GM18520 (cell line): Measurements from ENCODE around the gene DHRS1.

Experiments used
- ATAC-seq: cut with Tn5 transposase; IDR thresholded peaks from one replicate; pipeline ENCODE4 v1.9.1; 2021; ENCODE audit not compliant: unreplicated experiment

Gene DHRS1

DNA sequence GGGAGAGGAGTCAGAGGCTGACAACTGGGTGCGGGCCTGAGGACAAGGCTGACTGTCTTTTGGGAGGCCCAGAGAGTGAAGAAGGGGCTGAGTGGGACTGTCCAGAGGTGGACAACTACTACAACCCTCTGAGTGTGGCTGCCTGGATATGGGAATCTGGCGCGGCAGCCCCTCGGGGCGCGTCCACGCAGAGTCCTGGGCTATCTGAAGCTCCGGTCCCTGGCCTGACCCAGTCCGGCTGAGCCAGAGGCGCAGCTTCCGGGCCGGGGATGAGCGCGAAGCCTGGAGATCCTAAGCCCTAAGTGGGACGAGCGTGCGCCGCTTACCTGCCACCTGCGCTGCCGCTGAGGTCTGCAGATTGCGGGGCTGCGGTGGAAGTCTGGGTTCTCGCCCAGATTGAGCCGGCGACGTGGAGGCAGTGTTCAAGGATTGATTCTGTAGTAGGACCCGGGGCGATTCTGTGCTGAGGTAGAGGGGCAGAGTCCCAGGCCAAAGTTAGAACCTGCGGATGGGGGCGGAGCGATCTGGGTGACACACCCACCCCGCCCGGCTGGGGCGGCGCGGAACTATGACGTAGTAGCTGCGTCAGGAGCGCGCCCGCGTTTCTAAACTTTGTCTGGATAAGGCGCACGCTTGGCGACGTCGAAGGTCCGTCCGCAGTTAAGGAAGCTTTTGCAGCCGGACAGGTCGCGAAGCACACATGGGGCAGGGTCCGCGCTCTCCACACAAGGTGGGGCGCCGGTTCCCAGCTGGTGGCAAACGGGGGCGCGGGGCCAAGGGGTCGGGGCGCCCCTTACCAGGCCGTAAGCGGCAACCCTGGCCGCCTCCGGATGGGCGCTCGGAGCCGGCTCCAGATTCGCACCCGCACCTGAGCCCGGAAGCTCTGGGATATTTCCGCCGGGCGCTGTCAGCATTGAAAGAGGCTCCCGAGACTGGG lies at the start of gene DHRS1, which contains the start of gene NOP9:
DHRS1 (minus strand) TSS at position 526 of the 937 bp plus-strand sequence. CDS start 674 bp downstream, outside the sequence.
NOP9 (plus strand) TSS at position 596 of the 937 bp plus-strand sequence; CDS start at position 701, 105 bp downstream.
- peak; percentile 54 for ATAC-seq

DNA sequence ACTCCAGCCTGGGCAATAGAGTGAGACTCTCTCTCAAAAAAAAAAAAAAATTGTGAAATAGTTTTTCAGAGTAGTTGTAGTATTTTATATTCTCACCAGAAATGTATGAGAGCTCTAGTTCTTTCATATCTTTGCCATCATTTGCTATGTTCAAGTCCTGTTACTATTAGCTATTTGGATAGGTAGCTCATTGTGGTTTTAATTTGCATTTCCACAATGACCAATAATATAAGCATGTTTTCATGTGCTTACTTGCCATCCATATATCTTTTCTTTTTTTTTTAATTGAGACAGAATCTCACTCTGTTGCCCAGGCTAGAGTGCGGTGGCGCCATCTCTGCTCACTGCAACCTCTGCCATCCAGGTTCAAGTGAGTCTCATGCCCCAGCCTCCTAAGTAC lies 48.6 kb upstream of the DHRS1 start:
- ATAC-seq = no peak

DNA sequence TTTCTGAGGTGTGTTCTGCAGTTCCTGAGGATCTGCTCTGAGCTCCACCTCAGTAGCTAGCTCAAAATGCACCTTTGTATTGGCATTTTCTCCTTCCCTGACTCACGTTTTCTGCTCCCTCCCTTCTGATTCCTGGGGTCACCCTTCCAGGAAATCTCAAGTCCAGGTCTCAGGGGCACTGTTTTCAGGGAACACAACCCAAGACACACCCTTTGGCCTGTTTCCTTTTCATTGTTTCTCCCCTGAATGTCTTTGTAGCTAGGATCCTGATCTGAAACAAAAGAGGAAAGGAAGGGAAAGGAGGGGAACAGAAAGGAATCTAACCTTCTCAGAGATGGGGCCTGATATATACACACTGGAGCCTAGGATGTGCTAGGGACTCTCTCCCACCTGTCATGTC lies 47.6 kb upstream of the DHRS1 start:
- ATAC-seq = no peak

DNA sequence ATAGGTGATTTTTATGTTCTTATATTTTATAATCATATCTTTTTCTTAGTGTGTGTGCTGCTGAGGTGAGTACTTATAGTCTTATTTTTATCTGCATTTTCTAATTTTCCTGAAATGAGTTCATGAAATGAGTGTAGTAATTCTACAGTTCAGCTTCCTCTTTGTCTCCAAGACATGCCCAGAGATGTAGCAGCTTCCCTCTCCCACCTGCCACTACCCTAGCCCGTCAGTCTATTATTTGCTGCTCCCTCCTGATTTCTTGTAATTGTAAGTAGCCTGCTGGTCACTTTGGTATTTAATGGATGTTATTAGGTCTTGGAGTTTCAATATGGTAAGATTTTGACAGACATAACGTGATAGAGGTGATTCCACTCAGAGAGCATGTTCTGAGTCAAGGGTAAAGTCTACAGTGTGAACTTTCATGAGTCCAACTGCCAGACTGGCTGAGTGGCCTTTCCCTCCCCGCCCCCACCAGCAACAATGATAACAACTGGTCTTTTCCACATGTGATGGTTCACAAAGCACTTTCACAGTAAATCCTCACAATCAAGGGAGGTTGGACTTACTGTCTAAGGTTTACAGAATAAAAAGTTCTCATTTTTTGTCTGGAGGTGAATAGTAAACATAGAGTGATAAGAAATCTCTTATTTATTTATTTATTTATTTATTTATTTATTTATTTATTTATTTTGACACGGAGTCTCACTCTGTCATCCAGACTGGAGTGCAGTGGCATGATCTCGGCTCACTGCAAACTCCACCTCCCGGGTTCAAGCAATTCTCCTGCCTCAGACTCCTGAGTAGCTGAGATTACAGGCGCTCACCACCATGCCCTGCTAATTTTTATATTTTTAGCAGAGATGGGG lies 44.4 kb upstream of the DHRS1 start:
- no peak for ATAC-seq

DNA sequence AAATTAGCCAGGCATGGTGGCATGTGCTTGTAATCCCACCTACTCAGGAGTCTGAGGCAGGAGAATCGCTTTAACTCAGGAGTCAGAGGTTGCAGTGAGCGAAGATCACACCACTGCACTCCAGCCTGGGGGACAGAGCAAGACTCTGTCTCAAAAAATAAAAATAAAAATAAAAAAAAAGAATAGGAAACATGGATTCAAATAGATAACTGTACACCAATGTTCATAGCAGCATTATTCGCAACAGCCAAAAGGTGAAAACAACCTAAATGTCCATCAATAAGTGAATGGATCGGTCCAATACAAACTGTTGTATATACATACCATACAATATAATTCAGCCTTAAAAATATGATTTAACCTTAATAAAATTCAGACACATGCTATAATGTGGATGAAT lies 43.3 kb upstream of the DHRS1 start:
- no peak for ATAC-seq

DNA sequence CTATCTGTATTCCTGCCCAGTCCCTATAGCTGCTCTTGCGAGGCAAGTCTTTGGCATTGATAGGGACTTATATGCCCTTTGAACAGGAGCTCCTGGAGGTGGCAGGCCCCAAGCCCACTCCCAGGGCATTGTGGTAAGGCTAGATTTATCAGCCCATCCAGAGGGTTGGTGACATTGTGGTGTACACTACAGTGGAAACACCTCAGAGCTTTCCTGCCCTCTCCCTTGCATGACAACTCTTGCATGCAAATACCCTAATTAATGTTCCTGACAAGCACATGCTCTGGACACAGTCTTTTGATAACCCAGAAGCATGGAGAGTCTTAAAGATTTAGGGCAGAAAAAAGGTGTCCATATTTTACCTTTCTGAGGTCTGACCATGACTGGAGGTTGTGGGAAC lies 41.0 kb upstream of the DHRS1 start:
- ATAC-seq = no peak

DNA sequence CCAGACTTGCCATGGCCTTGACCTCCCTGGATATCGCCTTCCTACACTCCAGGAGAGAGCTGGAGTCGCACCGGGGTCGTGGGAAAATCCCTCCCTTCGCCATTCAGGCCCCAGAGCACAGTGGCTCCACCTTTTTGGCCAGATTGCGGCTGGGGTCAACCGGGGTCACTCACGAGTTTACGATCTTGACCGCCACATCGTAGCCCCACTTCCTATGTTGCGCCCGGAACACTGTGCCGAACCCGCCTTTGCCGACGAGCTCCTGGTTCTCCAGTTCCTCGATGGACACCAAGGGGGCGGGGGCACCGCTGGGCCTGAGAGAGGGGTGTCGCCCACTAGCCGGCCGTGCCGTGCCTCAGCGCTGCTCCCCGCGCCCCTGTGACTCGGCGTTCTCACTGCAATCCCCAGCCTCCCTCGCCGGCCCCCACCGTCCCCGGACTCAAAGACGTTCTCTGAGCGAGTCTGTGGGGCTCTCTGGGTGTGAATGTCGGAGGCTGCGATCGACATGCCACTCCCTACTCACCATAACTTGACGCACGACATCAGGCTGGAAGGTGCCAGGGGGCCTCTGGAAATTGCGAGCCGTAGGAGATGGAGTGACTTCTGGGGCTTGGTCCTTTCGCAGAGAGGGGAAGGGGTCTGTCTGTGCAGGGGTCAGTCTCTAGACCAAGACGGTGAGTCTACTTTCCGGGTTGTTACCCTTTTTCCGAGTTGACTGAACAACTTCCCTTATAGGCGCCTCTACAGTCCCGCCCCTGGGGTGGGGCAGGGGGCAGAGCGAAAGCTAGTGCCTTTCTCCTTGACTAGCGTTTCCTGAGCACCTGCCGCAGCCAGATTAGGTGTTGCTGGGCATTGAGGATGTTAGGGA lies 39.9 kb upstream of the DHRS1 start, which contains the start of gene RIPK3:
RIPK3 (minus strand) TSS at position 708 of the 868 bp plus-strand sequence; CDS start at position 543, 165 bp downstream.
- ATAC-seq = no peak

DNA sequence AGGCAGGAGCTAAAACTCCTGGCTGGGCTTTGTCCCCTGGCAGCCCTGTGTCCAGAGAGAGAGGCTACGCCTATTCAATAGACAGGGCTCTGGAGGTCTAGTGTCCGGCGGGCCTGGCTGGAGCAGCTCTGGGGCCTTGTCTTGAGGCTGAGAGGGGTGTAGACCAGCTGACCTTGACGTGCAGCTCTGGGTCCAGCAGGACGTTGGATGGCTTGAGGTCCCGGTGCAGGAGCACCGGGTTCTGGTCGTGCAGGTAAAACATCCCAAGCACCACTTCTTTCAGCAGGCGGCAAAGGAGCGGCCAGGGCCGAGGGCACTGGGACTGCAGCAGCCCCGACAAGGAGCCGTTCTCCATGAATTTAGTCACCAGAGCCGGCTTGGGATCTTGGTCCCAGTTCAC lies 39.3 kb upstream of the DHRS1 start:
- ATAC-seq = no peak

DNA sequence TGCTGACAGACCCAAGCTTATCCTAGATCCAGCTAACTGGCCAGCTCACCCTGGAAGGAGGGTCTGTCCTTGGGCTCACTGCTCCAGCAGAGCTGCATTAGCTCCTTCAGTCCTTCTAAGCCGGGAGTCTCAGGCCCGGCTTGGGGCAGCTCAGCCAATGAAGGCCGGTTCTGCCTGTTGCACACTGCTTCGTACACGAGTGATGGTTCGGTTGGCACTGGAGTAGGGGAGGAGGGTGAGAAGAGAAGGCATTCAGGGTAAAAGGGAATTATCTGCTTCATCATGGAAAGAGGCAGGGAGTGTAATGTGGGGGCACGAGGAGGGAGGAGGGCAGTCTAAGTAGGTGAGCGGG lies 38.2 kb upstream of the DHRS1 start:
- no peak for ATAC-seq

DNA sequence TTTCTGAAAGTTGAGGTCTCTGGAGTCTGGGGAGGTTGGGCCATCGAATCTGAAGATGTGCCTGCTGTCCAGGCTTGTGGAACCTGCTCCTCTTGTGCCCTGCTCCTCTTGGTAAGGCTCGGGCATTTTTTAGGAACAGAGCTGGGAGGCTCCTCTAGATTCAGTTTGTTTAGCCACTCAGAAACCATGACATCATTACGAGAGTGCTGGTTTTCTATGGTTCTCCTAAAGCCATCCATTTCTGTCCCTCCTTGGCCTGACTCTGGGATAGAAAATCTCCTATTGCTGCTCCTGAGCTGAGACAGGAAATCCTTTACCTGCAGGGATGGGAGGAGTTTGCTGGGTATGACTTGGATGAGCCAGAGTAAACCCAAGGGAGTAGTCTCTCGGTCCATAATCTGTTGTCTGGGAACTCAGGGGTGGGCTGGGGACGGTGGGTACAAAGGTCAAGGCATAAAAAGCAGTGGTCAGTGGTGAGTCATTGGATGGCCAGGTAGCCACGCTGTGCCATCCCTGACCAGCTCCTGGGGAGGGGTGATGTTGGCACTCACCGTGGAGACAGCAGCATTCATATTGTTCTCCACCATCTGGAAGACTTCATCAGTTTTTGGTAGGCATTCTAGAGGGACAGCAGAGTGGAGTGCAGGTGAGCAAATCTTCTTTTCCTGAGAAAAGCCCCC lies 37.7 kb upstream of the DHRS1 start:
- ATAC-seq = no peak

DNA sequence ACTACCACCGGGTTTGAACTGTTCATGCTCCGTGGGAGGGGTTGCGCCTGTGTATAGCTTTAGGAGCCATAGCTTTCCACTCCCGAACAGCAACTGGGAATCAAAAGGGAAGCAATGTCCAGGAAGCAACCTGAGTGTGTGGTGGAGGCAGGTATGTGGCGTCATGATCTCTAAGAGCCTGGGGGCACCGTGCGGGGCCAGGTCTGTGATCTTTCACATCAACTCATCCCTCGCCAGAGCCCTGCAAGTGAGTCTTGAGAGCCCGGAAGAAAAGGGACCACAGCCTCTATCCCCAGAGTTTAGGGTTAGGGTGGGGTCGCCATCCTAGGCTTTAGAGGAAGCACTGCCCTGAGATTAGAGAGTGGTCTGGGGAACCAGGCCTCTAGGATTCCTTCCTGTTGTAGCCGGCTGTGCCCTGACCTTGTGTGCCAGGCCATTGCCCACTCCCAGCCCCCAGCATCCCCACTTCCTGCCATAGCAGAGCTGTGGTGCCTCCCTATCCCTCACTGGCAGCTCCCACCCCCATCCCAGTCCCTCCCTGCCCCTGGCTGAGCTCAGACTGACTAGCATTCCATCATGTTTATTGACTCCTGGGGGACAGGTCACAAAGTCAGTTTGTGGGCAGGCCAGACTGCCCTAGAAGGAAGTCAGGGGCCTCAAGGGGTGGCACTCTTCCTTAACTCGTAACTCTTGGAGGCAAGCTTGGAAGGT lies 36.0 kb upstream of the DHRS1 start:
- ATAC-seq = no peak

DNA sequence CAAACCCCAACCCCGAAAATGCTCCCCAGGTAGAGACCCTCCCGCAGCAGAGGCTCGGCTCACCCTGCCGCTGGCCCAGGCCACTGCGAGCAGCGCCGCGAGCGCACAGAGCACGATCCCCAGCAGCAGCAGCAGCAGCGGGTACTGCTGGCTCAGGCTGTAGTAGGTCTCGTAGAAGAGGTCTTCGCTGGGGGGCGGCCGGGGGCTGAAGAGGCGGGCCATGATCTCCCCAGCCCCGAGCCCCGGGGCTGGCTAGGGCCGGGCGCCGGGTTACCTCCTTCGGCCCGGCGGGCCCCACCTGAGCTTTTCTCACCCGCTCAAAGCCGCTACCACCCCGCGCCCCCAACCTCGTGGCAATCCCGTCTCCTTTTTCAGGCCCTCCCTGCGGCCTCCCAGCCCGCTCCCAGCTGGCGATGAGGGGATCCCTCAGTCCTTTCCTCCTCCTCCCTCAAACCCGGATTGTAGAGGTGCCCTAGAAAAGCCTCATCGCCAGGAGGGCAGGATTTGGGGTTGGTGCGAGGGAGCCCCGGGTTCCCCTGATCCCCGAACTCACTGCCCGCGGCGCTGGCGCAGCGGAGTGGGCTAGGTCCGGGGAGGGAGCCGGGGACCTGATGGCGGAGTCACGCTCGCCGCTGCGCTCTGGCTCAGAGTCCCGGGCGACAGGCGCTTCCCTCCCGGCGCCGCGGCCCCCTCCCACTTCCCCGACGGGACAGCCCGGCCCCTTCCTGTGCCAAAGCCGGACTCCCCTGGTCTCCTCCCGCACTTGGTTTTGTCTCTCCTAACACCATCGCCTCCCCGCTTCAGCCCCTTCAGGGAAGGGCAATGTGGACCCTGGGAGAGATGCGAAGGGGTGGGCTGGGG lies 35.1 kb upstream of the DHRS1 start, which contains the start of gene ADCY4:
ADCY4 (minus strand) TSS at position 641 of the 861 bp plus-strand sequence; CDS start at position 222, 419 bp downstream.
- no peak for ATAC-seq

DNA sequence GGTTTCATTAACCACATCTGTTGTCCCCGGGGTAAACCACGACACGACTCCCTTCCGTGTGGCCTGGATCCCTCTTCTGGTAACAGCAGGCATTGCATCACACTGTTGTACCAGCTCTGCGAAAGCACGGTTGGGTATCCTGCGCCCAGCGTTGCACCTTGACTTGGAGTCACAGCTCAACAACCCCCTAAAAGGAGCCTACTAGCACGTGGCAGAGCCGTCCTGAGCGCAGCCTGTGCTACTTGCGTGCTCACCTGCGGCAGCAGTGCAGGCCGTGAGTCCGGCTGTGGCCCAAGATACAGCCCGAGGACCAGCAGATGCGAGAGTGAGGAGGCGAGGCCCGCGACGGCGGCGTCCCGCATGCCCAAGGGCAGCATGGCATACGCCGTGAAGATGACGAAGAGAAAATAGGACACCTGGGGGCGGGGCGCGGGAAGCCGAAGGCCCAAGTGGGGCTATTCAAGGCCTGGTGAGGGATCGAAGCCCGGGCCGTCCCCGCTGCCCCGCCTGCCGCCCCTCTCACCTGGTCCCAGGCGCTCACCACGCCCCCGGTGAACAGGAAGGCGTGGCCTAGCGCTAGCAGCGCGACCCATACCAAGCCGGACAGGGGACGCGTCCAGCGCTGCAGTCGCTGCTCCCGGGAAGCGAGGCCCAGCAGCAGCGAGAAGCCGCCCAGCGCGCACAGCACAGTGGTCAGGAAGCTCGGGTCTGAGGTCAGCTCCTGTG lies 32.9 kb upstream of the DHRS1 start:
- ATAC-seq = peak; percentile 61

DNA sequence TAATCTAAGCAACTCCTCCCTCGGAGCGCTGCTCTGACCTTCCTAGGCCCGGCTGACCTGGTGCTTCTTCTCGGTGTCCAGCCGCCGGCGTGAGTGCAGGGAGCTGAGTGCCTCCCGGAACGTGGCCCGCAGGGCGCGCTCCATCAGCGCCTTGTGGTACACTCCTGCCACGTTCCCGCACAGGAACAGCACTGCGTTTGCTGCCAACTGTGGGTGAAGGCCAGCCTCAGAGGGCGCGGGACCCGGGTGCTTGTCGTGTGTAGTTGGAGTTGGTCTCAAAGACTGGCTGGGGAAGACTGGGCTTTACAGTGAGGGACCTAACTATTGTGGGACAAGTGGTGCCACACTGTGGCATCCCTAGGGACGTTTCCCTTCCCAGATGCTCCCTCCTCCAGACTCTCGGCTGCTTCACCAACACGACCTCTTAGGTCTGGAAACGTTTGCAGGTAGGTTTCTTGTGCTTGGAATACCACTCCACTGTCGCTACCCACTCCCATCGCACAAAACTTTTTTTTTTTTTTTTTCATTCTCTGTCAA lies 32.2 kb upstream of the DHRS1 start:
- no peak for ATAC-seq

DNA sequence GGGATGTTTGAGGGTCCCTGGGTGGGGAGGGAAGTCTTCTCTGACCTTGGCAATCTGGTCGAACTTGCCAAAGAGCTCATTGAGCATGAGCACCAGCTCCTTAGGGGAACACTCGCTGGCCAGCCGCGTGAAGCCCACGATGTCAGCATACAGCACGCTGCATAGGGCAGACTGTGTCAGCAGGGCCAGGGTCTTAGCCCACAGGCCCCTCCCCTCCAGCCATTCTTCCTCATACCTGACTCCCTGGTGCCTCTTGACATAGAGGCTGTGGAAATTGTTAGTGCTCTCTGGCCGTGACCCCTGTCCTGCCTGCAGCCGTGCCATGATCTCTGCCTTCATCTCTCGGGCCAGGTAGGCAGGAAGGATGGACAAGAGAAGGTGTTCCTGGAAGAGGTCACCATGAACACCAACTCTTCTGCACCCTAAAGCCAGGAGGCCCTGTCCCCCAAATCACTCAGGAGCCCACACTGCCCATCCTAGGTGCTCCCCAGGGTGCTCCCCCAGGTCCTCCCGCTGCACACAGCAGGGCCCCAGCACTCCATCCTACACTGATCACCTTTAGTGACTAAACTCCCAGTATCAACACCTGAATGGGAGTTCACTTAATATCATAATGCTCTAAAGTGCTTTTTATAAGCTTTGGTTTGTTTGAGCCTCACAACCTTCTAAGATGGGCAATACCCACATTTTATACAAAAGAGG lies 31.5 kb upstream of the DHRS1 start:
- no peak for ATAC-seq

DNA sequence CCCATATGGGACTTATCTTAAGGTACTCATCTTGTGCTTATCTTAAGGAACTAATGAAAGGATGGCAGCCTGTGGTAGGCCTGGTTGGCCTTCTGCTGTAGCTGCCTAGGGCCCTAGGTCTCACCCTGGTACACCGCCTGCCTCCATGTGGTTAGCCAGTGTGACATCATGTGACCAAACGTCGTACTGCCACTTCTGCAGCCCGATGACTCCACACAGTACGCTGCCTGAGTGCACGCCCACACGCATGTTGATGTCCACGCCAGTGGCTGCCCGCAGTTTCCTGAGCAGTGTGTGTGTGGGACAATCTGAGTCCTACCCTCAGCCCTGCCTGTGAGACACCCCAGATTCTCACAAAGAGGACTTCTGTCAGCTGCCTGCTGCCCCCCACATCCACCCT lies 30.2 kb upstream of the DHRS1 start:
- ATAC-seq = no peak
